ENCODE measurements around the gene PCBP3.
"Not testable (repeated sequence)": the region's sequence is repeated elsewhere in the genome, so short reads cannot be mapped to it uniquely, and the experiment has no call there.

The PCBP3 gene

DNA sequence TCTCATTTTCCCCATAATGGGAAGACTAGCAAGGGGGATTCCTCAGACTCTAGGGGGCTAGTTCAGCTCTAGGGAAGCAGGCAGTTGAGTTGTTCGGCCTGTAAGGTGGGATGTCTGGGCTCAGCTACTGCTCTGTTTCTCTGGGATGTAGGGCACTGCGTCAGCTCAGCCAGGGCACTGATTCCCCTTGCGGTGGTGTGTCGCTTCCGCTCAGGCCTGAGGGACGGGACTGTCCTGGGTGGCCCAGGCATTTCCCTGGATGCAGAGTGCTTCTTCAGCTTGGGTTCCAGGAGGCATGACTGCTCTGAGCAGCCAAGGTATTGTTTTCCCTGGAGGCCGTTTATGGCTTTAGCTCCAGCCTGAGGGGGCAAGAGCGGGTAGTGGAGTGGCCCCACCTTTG lies 38.8 kb upstream of the PCBP3 start:
- not testable (repeated sequence) for H3K27me3 ChIP-seq (ENCODE audit: insufficient read depth, low read length); H3K36me3 ChIP-seq (ENCODE audit: insufficient read depth, low read depth, low read length); H3K9ac ChIP-seq (ENCODE audit: low read depth, low read length); H3K27ac ChIP-seq (ENCODE audit: low read length); H3K4me3 ChIP-seq (ENCODE audit: low read length); H3K9me3 ChIP-seq (ENCODE audit: insufficient read depth, low read depth, low read length); H3K4me1 ChIP-seq (ENCODE audit: insufficient read depth, low read length)

DNA sequence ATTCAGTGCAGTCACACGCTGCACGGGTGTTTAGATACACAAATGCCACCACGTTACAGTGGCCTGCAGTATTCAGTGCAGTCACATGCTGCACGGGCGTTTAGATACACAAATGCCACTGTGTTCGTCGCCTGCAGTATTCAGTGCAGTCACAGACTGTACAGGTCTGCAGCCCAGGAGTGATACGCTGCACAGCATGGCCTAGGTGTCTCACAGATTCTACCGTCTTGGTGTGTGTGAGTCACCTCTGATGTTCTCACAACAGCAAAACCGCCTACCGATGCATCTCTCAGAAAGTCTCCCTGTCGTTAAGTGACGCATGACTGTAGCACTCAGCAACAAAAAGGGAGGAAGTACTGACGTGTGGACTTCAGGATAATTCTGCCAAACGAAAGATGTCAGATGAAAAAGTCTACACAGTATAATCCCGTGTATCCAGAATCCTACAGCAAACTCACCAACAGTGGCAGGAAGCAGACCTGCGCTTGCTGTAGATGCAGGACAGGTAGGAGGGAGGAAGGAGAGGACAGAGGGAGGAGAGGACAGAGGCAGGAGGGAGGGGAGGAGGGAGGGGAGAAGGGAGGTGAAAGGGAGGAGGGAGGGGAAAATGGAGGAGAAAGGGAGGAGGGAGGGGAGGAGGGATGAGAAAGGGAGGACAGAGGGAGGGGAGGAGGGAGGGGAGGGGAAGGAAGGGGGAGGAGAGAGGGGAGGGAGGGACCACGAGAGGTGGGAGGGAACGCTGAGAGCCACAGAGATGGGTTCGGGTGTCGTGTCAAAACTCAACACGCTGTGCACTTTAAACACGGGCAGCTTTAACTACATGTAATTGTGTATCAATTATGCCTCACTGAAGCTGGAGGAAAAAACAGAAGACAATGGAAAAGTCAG lies 36.3 kb upstream of the PCBP3 start:
- Histone ChIP-seq H3K4me3 (ENCODE audit: low read length) (no peak overlapping the region), H3K27me3 (ENCODE audit: insufficient read depth, low read length) (0 out of 2 replicates have a peak, but pooled peaks cover 8% of the 10 kb centered on the region), H3K9ac (ENCODE audit: low read depth, low read length) (no peak overlapping the region), H3K4me1 (ENCODE audit: insufficient read depth, low read length) (no peaks in the 10 kb centered on the region), H3K36me3 (ENCODE audit: insufficient read depth, low read depth, low read length) (no peaks in the 10 kb centered on the region), H3K9me3 (ENCODE audit: insufficient read depth, low read depth, low read length) (no peaks in the 10 kb centered on the region), H3K27ac (ENCODE audit: low read length) (no peak overlapping the region)

DNA sequence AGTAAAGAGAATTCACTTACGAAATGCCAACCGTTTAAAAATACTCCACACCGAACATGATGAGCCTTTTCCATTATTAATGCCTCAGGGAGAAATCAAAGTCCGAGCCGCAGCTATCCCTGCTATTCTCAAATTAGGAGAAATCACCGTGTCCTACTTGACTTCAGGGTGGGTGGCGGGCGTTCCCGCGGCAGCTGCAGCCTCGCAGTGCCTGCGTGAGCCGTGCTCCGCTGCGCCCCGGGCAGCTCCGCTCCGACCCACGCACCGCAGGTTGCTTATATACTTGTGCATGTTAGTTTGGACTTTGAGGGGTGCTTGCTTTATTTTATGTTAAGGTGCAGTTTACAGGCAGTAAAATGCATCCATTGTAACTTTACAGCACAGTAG lies 35.6 kb upstream of the PCBP3 start:
- Histone ChIP-seq H3K9ac (ENCODE audit: low read depth, low read length) (no peak overlapping the region), H3K9me3 (ENCODE audit: insufficient read depth, low read depth, low read length) (no peaks in the 10 kb centered on the region), H3K4me3 (ENCODE audit: low read length) (no peak overlapping the region), H3K4me1 (ENCODE audit: insufficient read depth, low read length) (no peaks in the 10 kb centered on the region), H3K27me3 (ENCODE audit: insufficient read depth, low read length) (0 out of 2 replicates have a peak, but pooled peaks cover 8% of the 10 kb centered on the region), H3K27ac (ENCODE audit: low read length) (no peak overlapping the region), H3K36me3 (ENCODE audit: insufficient read depth, low read depth, low read length) (no peaks in the 10 kb centered on the region)

DNA sequence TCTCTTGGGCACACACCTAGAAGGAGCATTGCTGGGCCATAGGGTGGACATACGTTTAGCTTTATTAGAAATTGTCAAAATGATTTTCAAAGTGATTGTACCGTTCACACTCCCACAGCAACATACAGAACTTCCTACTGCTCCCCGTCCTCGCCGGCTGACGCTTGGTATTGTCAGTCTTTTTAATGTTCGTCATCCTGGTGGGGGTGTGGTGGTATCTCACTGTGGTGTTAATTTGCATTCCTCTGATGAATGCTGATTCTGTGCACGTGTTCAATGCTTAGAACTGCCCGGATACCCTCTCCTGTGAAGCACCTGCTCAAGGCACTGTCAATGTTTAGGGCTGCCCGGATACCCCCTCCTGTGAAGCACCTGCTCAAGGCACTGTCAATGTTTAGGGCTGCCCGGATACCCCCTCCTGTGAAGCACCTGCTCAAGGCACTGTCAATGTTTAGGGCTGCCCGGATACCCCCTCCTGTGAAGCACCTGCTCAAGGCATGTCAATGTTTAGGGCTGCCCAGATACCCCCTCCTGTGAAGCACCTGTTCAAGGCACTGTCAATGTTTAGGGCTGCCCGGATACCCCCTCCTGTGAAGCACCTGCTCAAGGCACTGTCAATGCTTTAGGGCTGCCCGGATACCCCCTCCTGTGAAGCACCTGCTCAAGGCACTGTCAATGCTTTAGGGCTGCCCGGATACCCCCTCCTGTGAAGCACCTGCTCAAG lies 34.6 kb upstream of the PCBP3 start:
- not testable (repeated sequence) for H3K27me3 ChIP-seq (ENCODE audit: insufficient read depth, low read length); H3K36me3 ChIP-seq (ENCODE audit: insufficient read depth, low read depth, low read length); H3K9me3 ChIP-seq (ENCODE audit: insufficient read depth, low read depth, low read length); H3K4me3 ChIP-seq (ENCODE audit: low read length); H3K9ac ChIP-seq (ENCODE audit: low read depth, low read length); H3K27ac ChIP-seq (ENCODE audit: low read length); H3K4me1 ChIP-seq (ENCODE audit: insufficient read depth, low read length)

DNA sequence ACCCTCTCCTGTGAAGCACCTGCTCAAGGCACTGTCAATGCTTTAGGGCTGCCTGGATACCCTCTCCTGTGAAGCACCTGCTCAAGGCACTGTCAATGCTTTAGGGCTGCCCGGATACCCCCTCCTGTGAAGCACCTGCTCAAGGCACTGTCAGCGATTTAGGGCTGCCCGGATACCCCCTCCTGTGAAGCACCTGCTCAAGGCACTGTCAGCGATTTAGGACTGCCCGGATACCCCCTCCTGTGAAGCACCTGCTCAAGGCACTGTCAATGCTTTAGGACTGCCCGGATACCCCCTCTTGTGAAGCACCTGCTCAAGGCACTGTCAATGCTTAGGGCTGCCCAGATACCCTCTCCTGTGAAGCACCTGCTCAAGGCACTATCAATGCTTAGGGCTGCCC lies 33.9 kb upstream of the PCBP3 start:
- H3K9me3 ChIP-seq (ENCODE audit: insufficient read depth, low read depth, low read length); H3K27me3 ChIP-seq (ENCODE audit: insufficient read depth, low read length); H3K27ac ChIP-seq (ENCODE audit: low read length): not testable (repeated sequence)

DNA sequence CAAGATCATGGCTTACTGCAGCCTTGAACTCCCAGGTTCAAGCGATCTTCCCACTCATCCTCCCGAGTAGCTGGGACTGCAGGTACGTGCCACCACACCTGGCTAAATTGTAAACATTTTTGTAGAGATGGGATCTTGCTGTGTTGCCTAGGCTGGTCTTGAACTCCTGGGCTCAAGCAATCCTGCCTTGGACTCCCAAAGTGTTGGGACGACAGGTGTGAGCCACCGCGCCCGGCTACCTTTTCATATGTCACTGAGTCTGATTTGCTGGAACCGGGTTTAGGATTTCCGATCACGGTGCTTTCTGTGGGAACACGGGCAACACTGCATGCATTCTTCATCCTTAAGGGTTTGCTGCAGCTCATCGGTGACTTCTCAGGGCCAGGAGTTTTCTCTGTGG lies 32.2 kb upstream of the PCBP3 start:
- Histone ChIP-seq H3K4me1 (ENCODE audit: insufficient read depth, low read length) (no peaks in the 10 kb centered on the region), H3K27me3 (ENCODE audit: insufficient read depth, low read length) (0 out of 2 replicates have a peak, but pooled peaks cover 8% of the 10 kb centered on the region)

More for the DNA sequence above, 33.9 kb upstream of the PCBP3 start:
- not testable (repeated sequence) for H3K4me1 ChIP-seq (ENCODE audit: insufficient read depth, low read length); H3K36me3 ChIP-seq (ENCODE audit: insufficient read depth, low read depth, low read length); H3K9ac ChIP-seq (ENCODE audit: low read depth, low read length); H3K4me3 ChIP-seq (ENCODE audit: low read length)

DNA sequence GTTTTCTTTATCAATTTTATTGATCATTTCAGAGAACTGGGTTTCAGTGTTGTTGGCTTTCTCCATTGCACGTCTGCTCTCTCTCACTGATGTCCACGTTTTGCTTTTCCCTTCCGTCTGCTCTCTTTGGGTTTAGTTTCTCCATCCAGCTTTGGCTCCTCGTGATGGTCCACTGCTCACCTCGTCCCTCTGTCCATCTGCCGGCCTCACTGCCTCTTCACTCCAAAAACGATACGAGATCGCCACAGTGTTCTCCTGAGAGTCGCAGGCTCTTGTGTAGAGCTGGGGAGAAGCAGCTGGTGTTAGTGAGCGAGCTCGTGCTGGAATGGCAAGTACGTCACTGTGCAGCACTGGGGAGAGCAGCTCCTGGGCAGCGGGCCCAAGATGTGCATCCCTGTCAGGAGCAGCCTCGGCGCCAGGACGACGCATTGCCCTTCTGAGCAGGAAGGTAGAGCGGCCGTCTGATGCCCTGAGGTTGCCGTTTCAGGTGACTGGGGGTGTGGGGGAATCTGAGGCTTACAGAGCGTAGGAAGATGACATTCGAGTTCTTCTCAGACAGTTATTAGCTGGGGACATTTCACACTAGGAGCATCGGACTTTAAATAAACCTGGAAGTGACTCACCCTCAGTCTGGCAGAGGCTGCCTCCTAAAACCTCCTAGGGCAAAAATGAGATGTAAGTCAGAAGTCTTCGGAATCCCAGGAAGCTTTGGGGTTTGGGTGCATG lies 31.4 kb upstream of the PCBP3 start:
- H3K36me3 ChIP-seq (ENCODE audit: insufficient read depth, low read depth, low read length): no peaks in the 10 kb centered on the region
- no peak overlapping the region for H3K9ac ChIP-seq (ENCODE audit: low read depth, low read length)
- no peak overlapping the region for H3K27ac ChIP-seq (ENCODE audit: low read length)
- H3K27me3 ChIP-seq (ENCODE audit: insufficient read depth, low read length): 0 out of 2 replicates have a peak, but pooled peaks cover 8% of the 10 kb centered on the region
- H3K9me3 ChIP-seq (ENCODE audit: insufficient read depth, low read depth, low read length): no peaks in the 10 kb centered on the region
- H3K4me3 ChIP-seq (ENCODE audit: low read length): no peak overlapping the region
- H3K4me1 ChIP-seq (ENCODE audit: insufficient read depth, low read length): no peaks in the 10 kb centered on the region

More for the DNA sequence above, 32.2 kb upstream of the PCBP3 start:
- H3K9ac ChIP-seq (ENCODE audit: low read depth, low read length): no peak overlapping the region
- H3K9me3 ChIP-seq (ENCODE audit: insufficient read depth, low read depth, low read length): no peaks in the 10 kb centered on the region
- H3K27ac ChIP-seq (ENCODE audit: low read length): no peak overlapping the region
- no peaks in the 10 kb centered on the region for H3K36me3 ChIP-seq (ENCODE audit: insufficient read depth, low read depth, low read length)
- no peak overlapping the region for H3K4me3 ChIP-seq (ENCODE audit: low read length)

DNA sequence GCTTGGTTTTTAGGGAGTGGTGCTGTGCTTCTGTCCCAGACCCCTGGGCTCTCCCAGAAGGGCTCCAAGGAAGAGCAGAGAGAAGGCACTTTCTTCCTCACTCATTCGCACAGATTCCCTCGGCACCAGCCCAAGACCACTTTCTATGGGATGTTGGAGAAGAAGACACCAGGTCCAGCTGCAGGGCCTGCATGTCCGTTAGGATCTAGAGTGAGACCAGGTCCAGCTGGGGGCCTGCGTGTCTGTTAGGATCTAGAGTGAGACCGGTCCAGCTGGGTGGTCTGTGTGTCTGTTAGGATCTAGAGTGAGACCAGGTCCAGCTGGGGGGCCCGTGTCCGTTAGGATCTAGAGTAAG lies 30.9 kb upstream of the PCBP3 start:
- H3K36me3 ChIP-seq (ENCODE audit: insufficient read depth, low read depth, low read length); H3K27ac ChIP-seq (ENCODE audit: low read length); H3K9me3 ChIP-seq (ENCODE audit: insufficient read depth, low read depth, low read length); H3K4me1 ChIP-seq (ENCODE audit: insufficient read depth, low read length); H3K9ac ChIP-seq (ENCODE audit: low read depth, low read length); H3K27me3 ChIP-seq (ENCODE audit: insufficient read depth, low read length); H3K4me3 ChIP-seq (ENCODE audit: low read length): not testable (repeated sequence)

DNA sequence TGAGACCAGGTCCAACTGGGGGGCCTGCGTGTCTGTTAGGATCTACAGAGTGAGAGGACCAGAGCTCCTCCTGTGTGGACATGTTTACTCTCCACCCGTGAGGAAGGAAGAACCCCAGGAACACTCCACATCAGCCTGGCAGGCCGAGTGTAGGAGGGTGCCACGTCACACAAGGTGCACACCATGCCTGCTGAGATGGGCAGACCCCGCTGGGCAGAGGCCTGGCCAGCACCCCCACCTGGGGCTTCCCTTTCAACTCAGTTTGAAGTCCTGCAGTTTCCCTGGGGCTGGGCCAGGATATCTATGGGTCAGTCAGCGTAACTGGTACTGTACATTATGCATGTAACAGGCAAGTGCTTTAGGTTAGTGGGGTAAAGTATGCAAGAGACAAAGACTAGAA lies 30.1 kb upstream of the PCBP3 start:
- Histone ChIP-seq H3K27me3 (ENCODE audit: insufficient read depth, low read length) (0 out of 2 replicates have a peak, but pooled peaks cover 3% of the 10 kb centered on the region), H3K36me3 (ENCODE audit: insufficient read depth, low read depth, low read length) (no peaks in the 10 kb centered on the region), H3K9me3 (ENCODE audit: insufficient read depth, low read depth, low read length) (no peaks in the 10 kb centered on the region), H3K9ac (ENCODE audit: low read depth, low read length) (no peak overlapping the region), H3K4me1 (ENCODE audit: insufficient read depth, low read length) (no peaks in the 10 kb centered on the region), H3K4me3 (ENCODE audit: low read length) (no peak overlapping the region), H3K27ac (ENCODE audit: low read length) (no peak overlapping the region)

DNA sequence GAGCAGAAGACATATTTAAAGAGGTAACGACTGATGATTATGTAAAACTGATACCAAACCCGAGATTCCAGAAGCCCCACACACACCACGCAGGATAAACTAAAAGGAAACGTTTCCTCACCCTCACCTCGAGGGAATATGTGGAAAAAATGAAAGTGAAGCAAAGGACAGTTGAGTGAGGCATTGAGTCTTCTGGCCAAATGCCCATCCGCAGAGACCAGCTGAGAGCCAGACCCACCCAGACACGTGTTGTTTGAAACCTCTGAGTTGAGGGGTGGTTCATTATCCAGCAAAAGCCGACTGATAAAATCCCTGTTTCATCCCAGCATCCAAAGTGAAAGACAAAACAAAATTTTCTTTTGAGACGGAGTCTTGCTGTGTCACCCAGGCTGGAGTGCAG lies 29.6 kb upstream of the PCBP3 start:
- Histone ChIP-seq H3K27me3 (ENCODE audit: insufficient read depth, low read length) (no peaks in the 10 kb centered on the region), H3K36me3 (ENCODE audit: insufficient read depth, low read depth, low read length) (no peaks in the 10 kb centered on the region), H3K4me3 (ENCODE audit: low read length) (no peak overlapping the region), H3K9ac (ENCODE audit: low read depth, low read length) (no peak overlapping the region), H3K9me3 (ENCODE audit: insufficient read depth, low read depth, low read length) (no peaks in the 10 kb centered on the region), H3K27ac (ENCODE audit: low read length) (no peak overlapping the region), H3K4me1 (ENCODE audit: insufficient read depth, low read length) (no peaks in the 10 kb centered on the region)

DNA sequence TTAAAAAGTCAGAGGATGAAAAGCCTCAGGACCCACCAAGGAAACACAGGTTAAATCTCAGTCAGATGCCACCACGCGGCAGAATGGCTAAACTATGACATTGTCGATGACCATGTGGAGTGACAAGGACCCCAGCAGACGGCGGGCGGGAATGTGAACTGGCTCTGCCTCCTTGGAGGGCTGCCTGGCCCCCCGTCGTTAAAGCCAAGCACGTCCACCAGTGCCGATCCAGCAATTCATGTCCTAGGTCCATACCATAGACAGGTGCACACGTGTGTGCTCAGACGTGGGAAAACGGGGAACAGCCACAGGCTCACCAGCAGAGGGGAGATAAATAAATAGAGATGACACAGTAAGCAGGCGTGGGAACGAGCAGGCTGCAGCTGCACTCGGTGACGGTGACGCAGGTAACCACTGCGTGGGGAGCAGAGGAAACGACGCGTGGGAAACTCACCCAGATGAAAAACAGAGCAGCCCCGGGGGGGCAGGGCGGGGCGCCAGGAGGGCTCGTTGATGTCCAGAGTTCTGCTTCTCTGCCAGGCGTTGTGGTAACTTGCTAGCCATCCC lies 28.3 kb upstream of the PCBP3 start:
- no peaks in the 10 kb centered on the region for H3K36me3 ChIP-seq (ENCODE audit: insufficient read depth, low read depth, low read length)
- H3K4me3 ChIP-seq (ENCODE audit: low read length): no peak overlapping the region
- H3K27ac ChIP-seq (ENCODE audit: low read length): no peak overlapping the region
- H3K9ac ChIP-seq (ENCODE audit: low read depth, low read length): no peak overlapping the region
- peaks cover 6% of the 10 kb centered on the region for H3K9me3 ChIP-seq (ENCODE audit: insufficient read depth, low read depth, low read length)
- no peaks in the 10 kb centered on the region for H3K4me1 ChIP-seq (ENCODE audit: insufficient read depth, low read length)
- H3K27me3 ChIP-seq (ENCODE audit: insufficient read depth, low read length): no peaks in the 10 kb centered on the region
